ENCODE results near the gene AXL. TPM values are rescaled to one million over a fixed set of nuclear protein-coding genes. Genes with fewer than 3 reads are reported as not detected.
A peak's percentile ranks its signal among the peaks of the same experiment; 100 is the strongest.
"Not testable (repeated sequence)": the region's sequence is repeated elsewhere in the genome, so short reads cannot be mapped to it uniquely, and the experiment has no call there.

Gene AXL
- polyA plus RNA-seq (2013, experiment 1 of 2), result 88.9 TPM
- polyA plus RNA-seq (2013, experiment 2 of 2), result 83.4 TPM

- Histone ChIP-seq H3K9me3 (ENCODE audit: control insufficient read depth, low read length) (no peaks in the 10 kb centered on the region), H3K36me3 (ENCODE audit: control insufficient read depth, insufficient read depth, low read length) (peaks cover 29% of the 10 kb centered on the region), H3K4me3 (ENCODE audit: extremely low read depth, insufficient read depth, low read length, poor library complexity, severe bottlenecking) (peak within 1 kb of the TSS; percentile 94), H3K27ac (ENCODE audit: low read depth, low read length, severe bottlenecking) (peak within 1 kb of the TSS; percentile 90), H3K4me1 (ENCODE audit: control insufficient read depth, insufficient read depth, low read length, poor library complexity, severe bottlenecking) (peaks cover 49% of the 10 kb centered on the region)
- 0 to 6% methylated on average over 16 to 26 of the region's 32 CpGs for WGBS, 2 experiments (ENCODE audit: insufficient coverage in 2 of 2)
Measured at GRCh38 chr19:41218615-41219507, at the start of gene AXL. Gene AXL, plus strand, starts transcription at chr19:41219223. Its CDS starts 170 bp downstream, at chr19:41219393.

- Histone ChIP-seq H3K36me3 (ENCODE audit: control insufficient read depth, insufficient read depth, low read length) (peaks cover 6% of the 10 kb centered on the region), H3K4me3 (ENCODE audit: extremely low read depth, insufficient read depth, low read length, poor library complexity, severe bottlenecking) (no peak overlapping the region), H3K4me1 (ENCODE audit: control insufficient read depth, insufficient read depth, low read length, poor library complexity, severe bottlenecking) (peaks cover 11% of the 10 kb centered on the region), H3K9me3 (ENCODE audit: control insufficient read depth, low read length) (no peaks in the 10 kb centered on the region), H3K27ac (ENCODE audit: low read depth, low read length, severe bottlenecking) (no peak overlapping the region)
- 83 to 89% methylated on average over 2 to 5 of the region's 6 CpGs for WGBS, 2 experiments (ENCODE audit: insufficient coverage in 2 of 2)
Measured at GRCh38 chr19:41172297-41173164, 46.5 kb upstream of the AXL start.

- Histone ChIP-seq H3K9me3 (ENCODE audit: control insufficient read depth, low read length) (no peaks in the 10 kb centered on the region), H3K36me3 (ENCODE audit: control insufficient read depth, insufficient read depth, low read length) (no peaks in the 10 kb centered on the region), H3K4me1 (ENCODE audit: control insufficient read depth, insufficient read depth, low read length, poor library complexity, severe bottlenecking) (peaks cover 11% of the 10 kb centered on the region), H3K27ac (ENCODE audit: low read depth, low read length, severe bottlenecking) (no peak overlapping the region), H3K4me3 (ENCODE audit: extremely low read depth, insufficient read depth, low read length, poor library complexity, severe bottlenecking) (no peak overlapping the region)
- 96% methylated on average over 9 to 10 of the region's 15 CpGs for WGBS, 2 experiments (ENCODE audit: insufficient coverage in 2 of 2)
Measured at GRCh38 chr19:41174297-41174928, 44.6 kb upstream of the AXL start.

GRCh38 chr19:41175801-41176777 lies 42.9 kb upstream of the AXL start:
- H3K9me3 ChIP-seq (ENCODE audit: control insufficient read depth, low read length), result no peaks in the 10 kb centered on the region
- 5 to 18% methylated on average over 9 to 13 of the region's 14 CpGs for WGBS, 2 experiments (ENCODE audit: insufficient coverage in 2 of 2)
- peak overlapping the region; percentile 91 for H3K27ac ChIP-seq (ENCODE audit: low read depth, low read length, severe bottlenecking)
- peaks cover 11% of the 10 kb centered on the region for H3K4me1 ChIP-seq (ENCODE audit: control insufficient read depth, insufficient read depth, low read length, poor library complexity, severe bottlenecking)
- peak overlapping the region; percentile 25 for H3K4me3 ChIP-seq (ENCODE audit: extremely low read depth, insufficient read depth, low read length, poor library complexity, severe bottlenecking)
- H3K36me3 ChIP-seq (ENCODE audit: control insufficient read depth, insufficient read depth, low read length), result no peaks in the 10 kb centered on the region

GRCh38 chr19:41180173-41180572 lies 38.9 kb upstream of the AXL start:
- H3K36me3 ChIP-seq (ENCODE audit: control insufficient read depth, insufficient read depth, low read length); H3K27ac ChIP-seq (ENCODE audit: low read depth, low read length, severe bottlenecking); H3K4me1 ChIP-seq (ENCODE audit: control insufficient read depth, insufficient read depth, low read length, poor library complexity, severe bottlenecking); H3K9me3 ChIP-seq (ENCODE audit: control insufficient read depth, low read length); H3K4me3 ChIP-seq (ENCODE audit: extremely low read depth, insufficient read depth, low read length, poor library complexity, severe bottlenecking): not testable (repeated sequence)
- no CpG with 5 or more reads among the region's 34 CpGs for WGBS, 2 experiments (ENCODE audit: insufficient coverage in 2 of 2)

- 41 to 54% methylated on average over 3 to 4 of the region's 8 CpGs for WGBS, 2 experiments (ENCODE audit: insufficient coverage in 2 of 2)
- Histone ChIP-seq H3K9me3 (ENCODE audit: control insufficient read depth, low read length) (no peaks in the 10 kb centered on the region), H3K27ac (ENCODE audit: low read depth, low read length, severe bottlenecking) (no peak overlapping the region), H3K4me1 (ENCODE audit: control insufficient read depth, insufficient read depth, low read length, poor library complexity, severe bottlenecking) (peaks cover 4% of the 10 kb centered on the region), H3K36me3 (ENCODE audit: control insufficient read depth, insufficient read depth, low read length) (no peaks in the 10 kb centered on the region), H3K4me3 (ENCODE audit: extremely low read depth, insufficient read depth, low read length, poor library complexity, severe bottlenecking) (no peak overlapping the region)
Measured at GRCh38 chr19:41186971-41187883, 31.8 kb upstream of the AXL start.

GRCh38 chr19:41187884-41188279 lies 31.1 kb upstream of the AXL start:
- no peaks in the 10 kb centered on the region for H3K36me3 ChIP-seq (ENCODE audit: control insufficient read depth, insufficient read depth, low read length)
- 93 to 100% methylated on average over 1 to 3 of the region's 3 CpGs for WGBS, 2 experiments (ENCODE audit: insufficient coverage in 2 of 2)
- H3K4me3 ChIP-seq (ENCODE audit: extremely low read depth, insufficient read depth, low read length, poor library complexity, severe bottlenecking), result no peak overlapping the region
- H3K9me3 ChIP-seq (ENCODE audit: control insufficient read depth, low read length), result no peaks in the 10 kb centered on the region
- H3K4me1 ChIP-seq (ENCODE audit: control insufficient read depth, insufficient read depth, low read length, poor library complexity, severe bottlenecking), result peaks cover 9% of the 10 kb centered on the region
- H3K27ac ChIP-seq (ENCODE audit: low read depth, low read length, severe bottlenecking), result no peak overlapping the region

- Histone ChIP-seq H3K36me3 (ENCODE audit: control insufficient read depth, insufficient read depth, low read length) (no peaks in the 10 kb centered on the region), H3K4me1 (ENCODE audit: control insufficient read depth, insufficient read depth, low read length, poor library complexity, severe bottlenecking) (peaks cover 19% of the 10 kb centered on the region), H3K9me3 (ENCODE audit: control insufficient read depth, low read length) (no peaks in the 10 kb centered on the region), H3K4me3 (ENCODE audit: extremely low read depth, insufficient read depth, low read length, poor library complexity, severe bottlenecking) (no peak overlapping the region), H3K27ac (ENCODE audit: low read depth, low read length, severe bottlenecking) (no peak overlapping the region)
- 63 to 65% methylated on average over 1 to 7 of the region's 8 CpGs for WGBS, 2 experiments (ENCODE audit: insufficient coverage in 2 of 2)
Measured at GRCh38 chr19:41189425-41190065, 29.5 kb upstream of the AXL start.

Measured in mesodermal cell (in vitro differentiated cells).